ENCODE results near the gene MARK3. TPM values are rescaled to one million over a fixed set of nuclear protein-coding genes. Genes with fewer than 3 reads are reported as not detected.
"Not testable (repeated sequence)": the region's sequence is repeated elsewhere in the genome, so short reads cannot be mapped to it uniquely, and the experiment has no call there.

Gene MARK3
- total RNA-seq, 1 donor from 2014 or later = 89.6 TPM

- DNase-seq = peak; percentile 20
Observed at GRCh38 chr14:103492156-103492925, 107.1 kb downstream of the MARK3 start.

GRCh38 chr14:103495854-103496253 is 110.6 kb downstream of the MARK3 start:
- no peak for DNase-seq

GRCh38 chr14:103496776-103497175 is 111.6 kb downstream of the MARK3 start:
- no peak for DNase-seq

- DNase-seq = no peak
Observed at GRCh38 chr14:103499709-103500108, 114.5 kb downstream of the MARK3 start.

GRCh38 chr14:103500148-103500990 is 115.2 kb downstream of the MARK3 start:
- peak; percentile 59 for DNase-seq

GRCh38 chr14:103501041-103501870 is 116.0 kb downstream of the MARK3 start:
- DNase-seq = no peak

GRCh38 chr14:103501921-103502669 is 116.9 kb downstream of the MARK3 start:
- DNase-seq = no peak

GRCh38 chr14:103502877-103503276 is 117.7 kb downstream of the MARK3 start:
- DNase-seq = no peak

GRCh38 chr14:103503296-103503695 is 118.1 kb downstream of the MARK3 start:
- DNase-seq = no peak

GRCh38 chr14:103504991-103505565 is 119.9 kb downstream of the MARK3 start:
- DNase-seq = no peak

- DNase-seq = no peak
Observed at GRCh38 chr14:103507751-103508150, 122.5 kb downstream of the MARK3 start.

GRCh38 chr14:103508521-103509329 is 123.5 kb downstream of the MARK3 start:
- no peak for DNase-seq

GRCh38 chr14:103509864-103510723 is 124.9 kb downstream of the MARK3 start:
- DNase-seq = no peak

GRCh38 chr14:103510724-103511693 is 125.8 kb downstream of the MARK3 start:
- DNase-seq = no peak

GRCh38 chr14:103512180-103512579 is 127.0 kb downstream of the MARK3 start:
- not testable (repeated sequence) for DNase-seq

GRCh38 chr14:103512701-103513611 is 127.7 kb downstream of the MARK3 start:
- peak; percentile 45 for DNase-seq
